ACC112 (cell line): ENCODE results near the gene CTU2.

Experiments
- H2AFZ ChIP-seq: fragments of 200-600 bp; sonication (generic); one replicate; pipeline ENCODE4 v1.6.0; 2017; ENCODE audit warnings: antibody characterized with exemption, low read length; ENCODE audit not compliant: unreplicated experiment
- H3K27ac ChIP-seq: fragments of 200-600 bp; sonication (generic); 2 replicates; pipeline ENCODE4 v1.5.1; 2014; ENCODE audit warnings: low read depth, mild to moderate bottlenecking, antibody characterized with exemption, low read length, moderate library complexity
- H3K27me3 ChIP-seq: fragments of 200-600 bp; sonication (generic); 2 replicates; pipeline ENCODE4 v1.6.1; 2014; ENCODE audit warnings: mild to moderate bottlenecking, antibody characterized with exemption, low read length, moderate library complexity, mixed read lengths; ENCODE audit not compliant: insufficient read depth
- H3K36me3 ChIP-seq: fragments of 200-600 bp; sonication (generic); 2 replicates; pipeline ENCODE4 v1.6.1; 2016; ENCODE audit warnings: mild to moderate bottlenecking, antibody characterized with exemption, low read length, moderate library complexity, mixed read lengths; ENCODE audit not compliant: insufficient read depth
- H3K4me1 ChIP-seq: fragments of 200-600 bp; sonication (generic); one replicate; pipeline ENCODE4 v1.6.1; 2016; ENCODE audit warnings: low read length, mixed read lengths; ENCODE audit not compliant: insufficient read depth, unreplicated experiment, control insufficient read depth
- H3K4me3 ChIP-seq: fragments of 200-600 bp; sonication (generic); 2 replicates; pipeline ENCODE4 v1.5.1; 2014; ENCODE audit warnings: mild to moderate bottlenecking, low read depth, low read length
- H3K79me2 ChIP-seq: fragments of 200-600 bp; sonication (generic); one replicate; pipeline ENCODE4 v1.6.0; 2016; ENCODE audit warnings: low read length; ENCODE audit not compliant: control insufficient read depth, unreplicated experiment, insufficient read depth

CTU2 gene

GRCh38 chr16:88723911-88724310, 17.6 kb downstream of the CTU2 start:
- Histone ChIP-seq H2AFZ (no peak overlapping the region), H3K36me3 (peaks cover 23% of the 10 kb centered on the region; the same call in 1 of the 2 replicates), H3K4me1 (no peaks in the 10 kb centered on the region), H3K27ac (no peak overlapping the region), H3K79me2 (no peaks in the 10 kb centered on the region), H3K4me3 (no peak overlapping the region), H3K27me3 (no peaks in the 10 kb centered on the region)

DNA sequence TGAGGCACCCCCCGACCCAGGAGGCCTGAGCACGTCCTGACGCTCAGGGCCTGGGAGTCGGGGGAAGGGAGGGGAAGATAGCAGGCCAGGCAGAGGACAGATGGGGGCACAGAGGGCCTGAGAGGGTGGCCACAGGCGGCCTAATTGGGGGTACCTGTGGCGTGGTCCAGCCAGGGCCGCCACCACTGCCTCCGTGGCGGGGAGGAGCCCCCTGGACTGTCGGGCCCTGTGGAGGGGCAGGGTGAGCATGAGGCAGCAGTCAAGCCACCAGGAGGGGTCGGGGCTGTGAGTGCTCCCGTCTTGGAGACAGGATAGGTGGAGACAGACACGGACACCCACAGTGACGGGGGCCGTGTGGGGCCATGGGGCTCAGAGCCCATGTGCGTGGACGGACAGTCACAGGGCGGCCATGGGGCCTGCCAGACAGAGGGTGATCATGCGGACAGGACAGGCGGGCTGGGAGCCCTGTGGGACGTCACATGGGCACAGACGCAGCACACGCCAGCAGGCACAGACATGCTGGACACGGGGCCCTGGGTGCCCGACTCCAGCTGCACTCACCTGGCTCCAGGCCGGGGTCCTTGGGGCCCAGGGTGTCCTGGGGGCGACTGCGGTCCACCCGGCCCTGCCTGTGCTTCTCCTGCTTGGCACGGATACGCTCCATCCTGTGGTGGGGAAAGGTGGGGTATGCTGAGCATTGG, 18.7 kb downstream of the CTU2 start:
- Histone ChIP-seq H3K79me2 (no peaks in the 10 kb centered on the region), H3K27me3 (no peaks in the 10 kb centered on the region), H2AFZ (no peak overlapping the region), H3K4me3 (no peak overlapping the region), H3K36me3 (peaks cover 23% of the 10 kb centered on the region; the same call in 1 of the 2 replicates), H3K27ac (no peak overlapping the region), H3K4me1 (no peaks in the 10 kb centered on the region)

DNA sequence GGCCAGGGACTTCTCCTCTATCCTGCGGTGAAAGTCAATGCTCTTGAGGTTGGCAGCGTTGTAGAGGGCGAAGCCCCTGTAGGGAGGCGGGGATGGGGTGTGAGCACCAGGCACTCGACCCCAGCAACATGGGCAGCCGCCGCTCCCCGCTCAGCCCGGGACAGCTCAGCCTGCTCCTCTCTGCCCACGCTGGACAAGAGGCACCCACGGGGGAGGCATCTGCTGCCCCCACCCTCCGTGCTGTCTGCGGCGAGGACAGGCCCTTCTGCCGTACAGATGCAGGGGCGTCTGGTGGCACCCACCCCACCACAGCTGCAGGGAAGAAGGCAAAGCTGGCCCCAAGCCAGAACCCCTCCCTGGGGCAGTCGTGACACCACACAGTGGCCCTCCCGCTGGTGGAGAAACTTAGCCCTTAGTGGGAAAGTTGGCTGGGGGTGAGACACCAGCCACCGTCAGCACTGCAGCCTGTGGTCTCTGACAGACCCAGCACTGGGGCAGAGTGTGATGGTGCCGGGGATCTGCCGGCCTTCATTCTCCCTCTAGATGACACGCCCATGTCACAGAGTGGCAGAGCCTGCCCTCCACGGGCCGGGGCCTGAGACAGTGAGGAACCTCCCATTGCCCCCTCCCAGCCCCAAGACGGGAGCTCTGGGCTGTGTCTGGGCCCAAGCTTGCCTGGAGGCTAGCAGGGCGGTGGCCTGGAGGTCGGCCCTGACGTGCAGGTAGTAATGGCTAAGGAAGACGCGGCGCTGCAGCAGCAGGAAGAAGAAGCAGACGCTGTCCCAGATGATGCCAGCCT, 19.5 kb downstream of the CTU2 start:
- Histone ChIP-seq H3K27ac (no peak overlapping the region), H3K79me2 (no peaks in the 10 kb centered on the region), H3K4me1 (no peaks in the 10 kb centered on the region), H3K27me3 (no peaks in the 10 kb centered on the region), H2AFZ (no peak overlapping the region), H3K36me3 (peaks cover 20% of the 10 kb centered on the region; the same call in 1 of the 2 replicates), H3K4me3 (no peak overlapping the region)

DNA sequence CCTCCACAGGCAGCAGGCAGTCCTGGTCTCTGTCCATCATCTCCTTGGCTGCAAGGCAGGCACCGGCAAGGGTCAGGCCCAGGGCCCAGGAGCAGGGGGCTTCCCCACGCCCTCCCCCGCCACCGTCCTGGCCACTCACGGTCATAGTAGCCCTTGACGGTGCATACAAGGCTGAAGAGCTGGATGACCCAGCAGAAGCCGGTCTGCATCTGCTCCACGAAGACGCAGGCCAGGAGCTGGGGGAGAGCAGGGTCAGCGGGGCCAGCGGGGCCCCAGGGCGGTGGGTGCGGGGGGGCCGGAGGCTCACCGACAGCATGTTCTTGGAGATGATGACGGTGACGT, 20.1 kb downstream of the CTU2 start:
- peaks cover 20% of the 10 kb centered on the region; the same call in 1 of the 2 replicates for H3K36me3 ChIP-seq
- H3K4me3 ChIP-seq = no peak overlapping the region

DNA sequence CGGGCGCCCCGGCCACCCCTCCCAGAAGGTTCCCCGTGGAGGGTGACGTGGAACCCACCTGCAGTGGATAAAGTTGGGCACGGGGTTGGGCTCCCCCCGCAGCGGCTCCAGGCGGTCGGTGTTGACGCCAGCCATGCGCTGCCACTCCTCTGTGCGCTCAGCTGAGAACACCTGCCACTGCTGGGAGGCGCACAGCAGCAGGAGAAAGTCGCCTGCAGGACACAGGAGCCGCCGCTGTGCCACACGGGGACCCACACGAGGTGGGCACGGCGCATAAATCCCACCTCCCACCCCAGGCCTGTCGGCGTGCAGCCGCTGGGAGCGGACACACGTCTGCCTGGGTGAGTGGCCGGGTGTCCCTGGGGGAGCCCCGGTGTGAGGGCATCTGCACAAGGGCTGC, 20.7 kb downstream of the CTU2 start:
- H2AFZ ChIP-seq = no peak overlapping the region
- H3K4me1 ChIP-seq = no peaks in the 10 kb centered on the region
- H3K4me3 ChIP-seq = no peak overlapping the region
- no peaks in the 10 kb centered on the region for H3K79me2 ChIP-seq
- no peaks in the 10 kb centered on the region for H3K27me3 ChIP-seq
- no peak overlapping the region for H3K27ac ChIP-seq
- peaks cover 19% of the 10 kb centered on the region; the same call in 1 of the 2 replicates for H3K36me3 ChIP-seq

More for the DNA sequence above, 20.1 kb downstream of the CTU2 start:
- Histone ChIP-seq H3K4me1 (no peaks in the 10 kb centered on the region), H3K79me2 (no peaks in the 10 kb centered on the region), H3K27me3 (no peaks in the 10 kb centered on the region), H3K27ac (no peak overlapping the region), H2AFZ (no peak overlapping the region)

GRCh38 chr16:88727871-88728270, 21.6 kb downstream of the CTU2 start:
- Histone ChIP-seq H2AFZ (no peak overlapping the region), H3K4me3 (no peak overlapping the region), H3K36me3 (peaks cover 19% of the 10 kb centered on the region; the same call in 1 of the 2 replicates), H3K4me1 (no peaks in the 10 kb centered on the region), H3K27ac (no peak overlapping the region), H3K27me3 (no peaks in the 10 kb centered on the region), H3K79me2 (no peaks in the 10 kb centered on the region)

GRCh38 chr16:88730632-88731607, 24.6 kb downstream of the CTU2 start:
- H3K36me3 ChIP-seq = peaks cover 14% of the 10 kb centered on the region; the same call in 1 of the 2 replicates
- H3K27me3 ChIP-seq = no peaks in the 10 kb centered on the region
- H3K4me3 ChIP-seq = no peak overlapping the region
- H3K4me1 ChIP-seq = no peaks in the 10 kb centered on the region
- no peak overlapping the region for H3K27ac ChIP-seq
- no peak overlapping the region for H2AFZ ChIP-seq
- no peaks in the 10 kb centered on the region for H3K79me2 ChIP-seq

- H3K36me3 ChIP-seq = peaks cover 14% of the 10 kb centered on the region; the same call in 1 of the 2 replicates
- no peak overlapping the region for H3K4me3 ChIP-seq
- H3K4me1 ChIP-seq = no peaks in the 10 kb centered on the region
- no peaks in the 10 kb centered on the region for H3K27me3 ChIP-seq
- no peak overlapping the region for H3K27ac ChIP-seq
- no peak overlapping the region for H2AFZ ChIP-seq
- H3K79me2 ChIP-seq = peaks cover under 1% of the 10 kb centered on the region
These were observed 25.4 kb downstream of the CTU2 start for GRCh38 chr16:88731699-88732098.

- Histone ChIP-seq H2AFZ (no peak overlapping the region), H3K36me3 (peaks cover 14% of the 10 kb centered on the region; the same call in 1 of the 2 replicates)
These were observed 26.1 kb downstream of the CTU2 start for GRCh38 chr16:88732172-88732960.

GRCh38 chr16:88732961-88733294, 26.6 kb downstream of the CTU2 start:
- Histone ChIP-seq H3K27me3 (no peaks in the 10 kb centered on the region), H3K36me3 (peaks cover 10% of the 10 kb centered on the region; the same call in 1 of the 2 replicates), H2AFZ (no peak overlapping the region), H3K27ac (no peak overlapping the region), H3K79me2 (peaks cover 7% of the 10 kb centered on the region), H3K4me3 (no peak overlapping the region), H3K4me1 (no peaks in the 10 kb centered on the region)

More at GRCh38 chr16:88732172-88732960, 26.1 kb downstream of the CTU2 start:
- Histone ChIP-seq H3K27ac (no peak overlapping the region), H3K4me3 (no peak overlapping the region), H3K4me1 (no peaks in the 10 kb centered on the region), H3K79me2 (peaks cover 7% of the 10 kb centered on the region), H3K27me3 (no peaks in the 10 kb centered on the region)
